ENCODE measurements around the gene JAK2.

The JAK2 gene

DNA sequence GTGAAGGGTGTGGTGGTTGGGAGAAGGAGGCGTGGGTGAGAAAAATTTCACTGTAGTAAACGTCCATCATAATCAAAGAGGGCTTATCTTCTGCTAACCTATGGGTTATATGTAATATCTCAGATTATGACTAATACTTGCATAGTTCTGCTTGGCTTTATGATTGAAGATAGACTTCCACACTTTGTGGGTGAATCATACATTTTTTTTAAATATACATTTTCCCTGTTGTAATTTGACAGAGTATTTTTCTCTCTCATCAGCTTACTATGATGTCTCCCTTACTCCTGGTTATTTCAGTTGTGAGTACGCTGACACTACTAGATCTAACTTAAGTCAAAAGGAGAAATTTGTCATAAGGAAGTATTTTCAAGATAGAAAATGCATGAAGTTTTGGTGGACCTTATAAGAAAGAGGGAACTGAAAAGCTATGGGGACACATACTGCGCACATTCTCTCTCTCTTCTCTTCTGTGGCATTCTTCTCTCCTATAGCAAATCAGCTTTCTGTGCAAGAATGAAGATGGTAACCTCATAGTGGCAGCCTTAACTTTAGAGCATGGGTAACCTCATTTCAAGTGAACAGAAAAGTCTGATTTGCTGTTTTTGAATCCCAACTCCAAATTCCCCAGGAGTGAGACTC is 4.9 kb upstream of the JAK2 start:
- TF ChIP-seq, protein P1, sequence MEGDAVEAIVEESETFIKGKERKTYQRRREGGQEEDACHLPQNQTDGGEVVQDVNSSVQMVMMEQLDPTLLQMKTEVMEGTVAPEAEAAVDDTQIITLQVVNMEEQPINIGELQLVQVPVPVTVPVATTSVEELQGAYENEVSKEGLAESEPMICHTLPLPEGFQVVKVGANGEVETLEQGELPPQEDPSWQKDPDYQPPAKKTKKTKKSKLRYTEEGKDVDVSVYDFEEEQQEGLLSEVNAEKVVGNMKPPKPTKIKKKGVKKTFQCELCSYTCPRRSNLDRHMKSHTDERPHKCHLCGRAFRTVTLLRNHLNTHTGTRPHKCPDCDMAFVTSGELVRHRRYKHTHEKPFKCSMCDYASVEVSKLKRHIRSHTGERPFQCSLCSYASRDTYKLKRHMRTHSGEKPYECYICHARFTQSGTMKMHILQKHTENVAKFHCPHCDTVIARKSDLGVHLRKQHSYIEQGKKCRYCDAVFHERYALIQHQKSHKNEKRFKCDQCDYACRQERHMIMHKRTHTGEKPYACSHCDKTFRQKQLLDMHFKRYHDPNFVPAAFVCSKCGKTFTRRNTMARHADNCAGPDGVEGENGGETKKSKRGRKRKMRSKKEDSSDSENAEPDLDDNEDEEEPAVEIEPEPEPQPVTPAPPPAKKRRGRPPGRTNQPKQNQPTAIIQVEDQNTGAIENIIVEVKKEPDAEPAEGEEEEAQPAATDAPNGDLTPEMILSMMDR (IDR thresholded peaks at IDR 0.05; ENCODE audit: borderline replicate concordance, insufficient read depth, low read depth, low read length) = no peak
- H3K4me3 ChIP-seq (ENCODE audit: low read depth, low read length) = no peak overlapping the region

DNA sequence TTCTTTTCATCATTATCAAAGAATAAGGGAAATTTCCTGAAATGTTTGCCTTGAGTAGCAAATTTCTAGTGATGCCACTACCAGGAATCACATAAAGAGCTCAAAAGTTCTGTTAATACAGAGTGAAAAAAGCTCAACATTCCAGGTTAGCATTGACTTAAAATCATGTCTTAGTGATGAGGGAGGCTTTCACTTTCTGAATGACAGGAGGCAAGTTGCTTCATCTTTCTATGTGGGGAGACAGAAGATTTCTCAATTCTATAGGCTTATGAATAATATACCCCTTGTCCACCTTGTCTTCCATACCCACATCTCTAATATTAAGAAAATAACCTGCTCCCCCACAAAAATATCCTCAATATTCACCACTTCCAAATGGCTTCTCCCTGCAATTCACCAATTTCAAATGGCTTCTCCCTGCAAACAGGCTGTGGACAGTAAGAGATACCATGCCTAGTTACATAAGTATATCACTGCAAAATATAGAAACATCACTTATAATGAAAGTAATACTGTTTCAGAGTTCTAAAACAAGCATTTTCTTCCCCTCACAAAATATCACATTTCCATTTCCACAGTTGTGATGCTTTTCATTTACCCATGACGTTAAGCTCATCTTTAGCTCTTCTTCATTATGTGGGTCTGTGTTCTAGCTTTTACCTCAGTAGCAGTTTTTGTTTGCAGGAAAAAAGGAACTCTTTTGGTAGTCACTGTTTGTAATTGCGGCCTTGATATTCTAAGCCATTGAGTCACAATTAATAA is 2.2 kb upstream of the JAK2 start:
- TF ChIP-seq, protein P1 (IDR thresholded peaks at IDR 0.05; ENCODE audit: borderline replicate concordance, insufficient read depth, low read depth, low read length) = no peak
- no peak overlapping the region for H3K4me3 ChIP-seq (ENCODE audit: low read depth, low read length)

DNA sequence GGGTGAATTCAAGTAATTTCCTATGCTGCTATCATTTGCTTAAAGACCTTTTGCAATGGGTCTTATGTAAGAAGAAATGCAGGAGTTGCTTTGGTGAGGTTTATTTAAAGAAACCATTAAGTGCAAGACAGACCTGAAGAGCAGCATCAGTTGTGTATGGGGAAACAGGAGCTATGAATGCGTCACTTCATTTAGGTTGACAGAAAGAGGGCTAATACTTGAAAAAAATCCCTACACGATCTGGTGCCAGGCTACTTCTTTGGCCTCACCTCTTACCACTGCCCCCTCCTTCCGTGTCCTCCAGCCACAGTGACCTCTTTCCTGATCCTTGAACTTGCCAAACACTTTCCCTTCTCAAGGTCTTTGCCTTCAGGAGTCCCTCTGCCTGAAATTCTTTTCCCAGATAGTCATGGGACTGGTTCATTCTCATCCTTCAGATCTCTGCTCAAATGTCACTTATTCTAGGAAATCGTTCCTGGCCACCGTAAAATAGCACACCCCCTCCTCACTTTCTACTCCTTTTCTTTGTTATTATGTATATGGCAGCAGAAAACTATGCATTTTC is 1.4 kb upstream of the JAK2 start:
- peak overlapping the region; percentile 75 for H3K4me3 ChIP-seq (ENCODE audit: low read depth, low read length)
- TF ChIP-seq, protein P1 (IDR thresholded peaks at IDR 0.05; ENCODE audit: borderline replicate concordance, insufficient read depth, low read depth, low read length) = no peak

DNA sequence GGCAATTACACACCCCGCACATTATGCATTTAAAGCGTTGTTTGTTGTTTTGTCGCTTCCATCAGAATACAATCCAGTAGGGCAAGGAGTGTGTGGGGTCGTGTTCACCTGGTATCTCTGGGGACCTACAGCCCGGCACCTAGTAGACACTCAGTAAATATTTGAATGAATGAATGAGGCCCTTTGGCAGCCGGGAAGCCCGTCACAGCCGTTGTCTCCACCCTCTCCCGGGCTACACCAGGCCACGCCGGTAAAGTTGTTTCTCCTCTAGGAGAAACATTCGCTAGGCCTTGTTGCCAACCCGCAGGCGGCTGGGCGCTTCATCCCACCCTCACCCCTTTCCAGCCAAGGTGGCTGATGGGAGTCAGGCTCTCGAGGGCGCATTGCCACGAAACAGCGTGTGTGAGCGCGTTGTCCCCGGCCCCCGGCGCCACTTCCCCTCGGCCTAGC is 876 bp upstream of the JAK2 start:
- peak overlapping the region; percentile 75 for H3K4me3 ChIP-seq (ENCODE audit: low read depth, low read length)
- TF ChIP-seq, protein P1 (IDR thresholded peaks at IDR 0.05; ENCODE audit: borderline replicate concordance, insufficient read depth, low read depth, low read length) = no peak

DNA sequence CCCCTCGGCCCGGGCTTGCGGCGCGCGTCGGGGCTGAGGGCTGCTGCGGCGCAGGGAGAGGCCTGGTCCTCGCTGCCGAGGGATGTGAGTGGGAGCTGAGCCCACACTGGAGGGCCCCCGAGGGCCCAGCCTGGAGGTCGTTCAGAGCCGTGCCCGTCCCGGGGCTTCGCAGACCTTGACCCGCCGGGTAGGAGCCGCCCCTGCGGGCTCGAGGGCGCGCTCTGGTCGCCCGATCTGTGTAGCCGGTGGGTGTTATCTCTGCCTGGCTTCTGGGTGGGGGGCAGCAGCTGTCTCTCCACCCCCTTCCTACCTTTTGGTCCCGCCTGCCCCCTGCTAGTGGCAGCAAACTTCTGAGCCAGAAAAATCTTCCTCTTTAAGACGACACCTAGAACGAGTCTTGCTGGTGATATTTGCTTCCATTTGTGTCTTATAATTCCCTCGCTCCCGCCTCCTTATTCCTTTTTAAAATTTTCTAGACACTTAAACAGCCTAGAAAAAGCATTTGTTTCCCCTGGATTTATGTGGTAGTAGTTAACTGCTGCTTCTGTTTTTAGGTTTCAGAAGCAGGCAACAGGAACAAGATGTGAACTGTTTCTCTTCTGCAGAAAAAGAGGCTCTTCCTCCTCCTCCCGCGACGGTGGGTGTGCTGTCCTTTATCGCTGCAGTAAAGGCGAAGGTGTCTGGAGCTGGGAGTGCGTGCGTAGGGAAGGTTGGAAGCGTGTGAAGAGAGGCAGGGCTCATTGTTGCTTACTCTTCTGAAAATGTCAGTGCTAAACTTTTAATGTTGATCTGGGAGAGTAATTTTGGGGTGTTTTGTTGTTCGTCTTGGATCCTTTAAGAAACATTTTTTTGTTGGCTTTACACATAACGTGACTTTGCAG is 554 bp downstream of the JAK2 start:
- H3K4me3 ChIP-seq (ENCODE audit: low read depth, low read length) = peak overlapping the region; percentile 75
- TF ChIP-seq, protein P1 (IDR thresholded peaks at IDR 0.05; ENCODE audit: borderline replicate concordance, insufficient read depth, low read depth, low read length) = no peak

DNA sequence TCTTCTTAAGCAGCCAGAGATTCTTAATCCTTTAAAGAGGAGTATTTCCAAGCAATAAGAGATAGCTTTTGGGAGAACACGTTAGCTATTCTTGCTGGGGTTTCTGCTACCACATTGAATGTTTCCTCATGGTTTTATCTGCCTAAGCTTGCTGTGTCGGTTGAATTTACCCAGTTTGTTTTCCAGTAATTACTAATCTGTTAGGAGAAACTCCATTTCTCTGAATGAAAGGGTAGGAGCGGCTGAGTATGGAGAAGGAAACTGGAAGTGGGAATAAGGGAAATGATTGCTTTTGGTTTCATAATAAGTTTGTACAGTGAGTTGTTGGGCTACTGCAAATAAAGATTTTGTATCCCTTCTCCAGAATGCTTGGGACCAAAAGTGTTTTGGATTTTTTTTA is 1.2 kb downstream of the JAK2 start:
- TF ChIP-seq, protein P1 (IDR thresholded peaks at IDR 0.05; ENCODE audit: borderline replicate concordance, insufficient read depth, low read depth, low read length) = no peak
- peak overlapping the region; percentile 75 for H3K4me3 ChIP-seq (ENCODE audit: low read depth, low read length)

Measured in GM12875 (cell line).